GM15510 (cell line): ENCODE data around the gene METTL26.

ENCODE experiments used
- POLR2A ChIP-seq: IDR thresholded peaks from 3 replicates; pipeline ENCODE4 v1.6.1; 2011; ENCODE audit warnings: borderline replicate concordance; ENCODE audit not compliant: insufficient read length; ENCODE audit errors: extremely low read depth

Gene METTL26

DNA sequence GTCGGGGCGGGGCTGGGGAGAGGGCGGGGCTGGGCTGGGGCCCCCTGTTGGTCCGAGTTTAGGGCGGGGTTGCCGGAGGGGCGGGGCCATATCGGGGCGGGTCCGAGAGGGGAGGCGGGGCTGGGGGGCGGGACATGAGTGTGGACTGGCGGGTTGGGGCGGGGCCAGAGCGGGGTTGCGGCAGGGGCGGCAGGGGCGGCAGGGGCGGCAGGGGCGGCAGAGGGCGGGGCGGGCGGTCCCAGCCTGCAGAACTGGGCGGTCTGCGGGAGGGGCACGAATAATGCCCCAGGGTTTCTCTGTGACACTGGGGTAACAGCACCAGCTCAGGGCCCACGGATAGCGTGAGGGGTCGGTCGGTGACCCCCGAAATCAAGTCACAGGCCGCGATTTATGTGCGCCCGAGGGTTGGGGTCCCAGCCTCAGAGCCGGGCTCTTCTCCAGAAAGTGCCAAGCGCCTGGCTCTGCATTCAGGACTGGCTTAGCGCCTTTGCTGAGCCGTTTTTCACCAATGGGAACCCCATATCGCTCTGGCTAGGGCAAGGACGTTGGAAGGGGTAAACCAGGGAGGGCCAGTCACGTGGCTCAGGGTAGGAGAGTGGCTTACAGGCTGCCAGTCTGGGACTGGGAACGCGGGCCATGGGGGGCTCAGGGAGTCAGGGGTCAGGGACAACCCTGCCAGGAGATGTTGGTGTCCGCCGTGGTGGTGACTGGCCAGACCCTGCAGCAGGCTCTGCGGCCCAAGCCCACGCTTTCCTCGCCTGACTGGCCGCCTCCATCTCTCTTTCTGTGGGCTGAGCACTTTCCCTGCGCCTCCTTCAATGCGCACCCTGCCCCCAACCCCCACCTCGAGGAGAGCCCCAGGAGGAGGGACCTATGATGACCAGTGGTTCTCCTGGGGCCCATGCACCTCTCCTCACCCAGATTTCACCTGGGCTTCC lies 1.2 kb upstream of the METTL26 start:
- TF ChIP-seq POLR2A: no peak

DNA sequence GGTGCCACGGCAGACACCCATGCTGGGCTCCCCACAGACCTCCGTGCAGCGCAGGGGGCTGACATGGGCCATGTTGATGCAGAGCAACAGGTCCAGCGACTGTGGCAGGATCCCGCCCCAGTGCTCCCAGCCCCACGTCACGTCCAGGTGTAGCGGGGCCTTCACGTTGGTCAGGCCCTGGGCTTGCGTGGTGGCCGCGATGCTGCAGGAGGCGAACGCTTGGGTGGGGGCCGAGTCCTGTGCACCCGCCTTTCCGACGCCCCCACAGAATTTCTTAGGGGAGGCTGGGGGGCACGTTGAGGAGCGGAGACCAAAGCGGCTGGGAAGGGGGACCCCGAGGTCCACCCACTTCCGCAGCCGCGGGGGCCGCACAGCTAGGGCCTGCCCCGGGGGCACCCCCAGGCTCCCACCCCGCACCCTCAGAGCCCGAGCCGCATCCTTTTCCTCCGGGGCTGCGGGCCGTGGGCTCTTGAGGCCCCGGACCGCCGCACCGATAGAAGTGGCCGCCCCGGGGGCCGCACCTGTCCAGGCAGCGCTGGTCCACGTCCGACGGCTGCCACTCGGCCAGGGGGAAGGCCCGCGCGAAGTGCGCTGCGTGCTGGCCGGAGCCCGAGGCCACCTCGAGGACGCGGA lies 416 bp downstream of the METTL26 start:
- TF ChIP-seq POLR2A: no peak

- no peak for TF ChIP-seq POLR2A
Measured at GRCh38 chr16:634996-635395, 1.1 kb downstream of the METTL26 start.

DNA sequence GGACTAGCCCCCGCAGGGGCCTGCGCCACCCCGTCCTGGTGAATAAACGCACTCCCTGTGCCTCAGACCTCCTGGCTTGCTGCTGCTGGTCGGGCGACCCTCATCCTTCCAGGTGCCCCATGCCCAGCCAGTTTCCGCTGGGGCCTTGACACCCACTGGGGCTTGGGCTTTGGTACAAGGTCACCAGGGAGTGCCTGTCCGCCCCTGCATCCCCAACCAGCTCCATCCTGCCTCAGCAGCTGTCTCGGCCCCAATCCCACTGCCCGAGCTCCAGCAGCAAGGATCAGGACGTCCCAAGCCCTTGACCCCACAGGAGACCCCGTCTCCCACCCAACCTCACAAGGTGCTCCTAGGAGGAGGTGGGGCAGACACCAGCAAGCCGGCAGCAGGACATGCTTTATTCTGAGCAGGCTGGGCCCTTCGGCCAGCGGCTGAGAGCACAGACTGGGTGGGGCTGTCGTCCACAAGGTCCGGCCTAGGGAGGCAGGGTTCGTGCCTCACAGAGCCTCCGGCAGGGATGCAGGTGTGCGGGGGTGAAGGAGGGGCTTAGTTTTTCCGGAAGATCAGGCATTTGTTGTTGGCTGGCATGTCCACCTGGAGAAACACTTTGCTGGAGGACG lies 1.9 kb downstream of the METTL26 start:
- no peak for TF ChIP-seq POLR2A

- no peak for TF ChIP-seq POLR2A
Measured at GRCh38 chr16:633336-634050, 2.6 kb downstream of the METTL26 start.

DNA sequence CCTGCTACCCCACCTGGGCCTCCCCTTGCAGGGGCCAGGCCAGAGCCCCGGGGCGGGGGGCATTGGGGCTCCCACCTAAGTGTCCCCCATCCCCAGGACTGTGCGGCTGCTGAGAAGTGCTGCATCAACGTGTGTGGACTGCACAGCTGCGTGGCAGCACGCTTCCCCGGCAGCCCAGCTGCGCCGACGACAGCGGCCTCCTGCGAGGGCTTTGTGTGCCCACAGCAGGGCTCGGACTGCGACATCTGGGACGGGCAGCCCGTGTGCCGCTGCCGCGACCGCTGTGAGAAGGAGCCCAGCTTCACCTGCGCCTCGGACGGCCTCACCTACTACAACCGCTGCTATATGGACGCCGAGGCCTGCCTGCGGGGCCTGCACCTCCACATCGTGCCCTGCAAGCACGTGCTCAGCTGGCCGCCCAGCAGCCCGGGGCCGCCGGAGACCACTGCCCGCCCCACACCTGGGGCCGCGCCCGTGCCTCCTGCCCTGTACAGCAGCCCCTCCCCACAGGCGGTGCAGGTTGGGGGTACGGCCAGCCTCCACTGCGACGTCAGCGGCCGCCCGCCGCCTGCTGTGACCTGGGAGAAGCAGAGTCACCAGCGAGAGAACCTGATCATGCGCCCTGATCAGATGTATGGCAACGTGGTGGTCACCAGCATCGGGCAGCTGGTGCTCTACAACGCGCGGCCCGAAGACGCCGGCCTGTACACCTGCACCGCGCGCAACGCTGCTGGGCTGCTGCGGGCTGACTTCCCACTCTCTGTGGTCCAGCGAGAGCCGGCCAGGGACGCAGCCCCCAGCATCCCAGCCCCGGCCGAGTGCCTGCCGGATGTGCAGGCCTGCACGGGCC lies 3.4 kb downstream of the METTL26 start:
- no peak for TF ChIP-seq POLR2A

DNA sequence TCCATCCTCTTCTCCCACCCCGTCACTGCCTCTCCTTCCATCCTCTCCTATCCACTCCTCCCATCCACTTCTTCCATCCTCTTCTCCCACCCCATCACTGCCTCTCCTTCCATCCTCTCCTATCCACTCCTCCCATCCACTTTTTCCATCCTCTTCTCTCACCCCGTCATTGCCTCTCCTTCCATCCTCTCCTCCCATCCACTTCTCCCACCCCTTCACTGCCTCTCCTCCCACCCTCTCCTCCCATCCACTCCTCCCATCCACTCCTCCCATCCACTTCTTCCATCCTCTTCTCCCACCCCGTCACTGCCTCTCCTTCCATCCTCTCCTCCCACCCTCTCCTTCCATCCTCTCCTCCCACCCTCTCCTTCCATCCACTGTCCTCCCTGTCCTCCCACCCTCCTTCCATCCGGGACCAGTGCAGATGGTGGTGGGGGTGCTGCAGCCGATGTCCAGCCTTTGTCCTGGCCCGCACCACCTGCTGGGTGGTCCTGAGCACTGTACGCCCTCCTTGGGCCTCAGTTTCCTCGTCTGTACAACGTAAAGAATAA lies 4.2 kb downstream of the METTL26 start:
- TF ChIP-seq POLR2A: no peak

DNA sequence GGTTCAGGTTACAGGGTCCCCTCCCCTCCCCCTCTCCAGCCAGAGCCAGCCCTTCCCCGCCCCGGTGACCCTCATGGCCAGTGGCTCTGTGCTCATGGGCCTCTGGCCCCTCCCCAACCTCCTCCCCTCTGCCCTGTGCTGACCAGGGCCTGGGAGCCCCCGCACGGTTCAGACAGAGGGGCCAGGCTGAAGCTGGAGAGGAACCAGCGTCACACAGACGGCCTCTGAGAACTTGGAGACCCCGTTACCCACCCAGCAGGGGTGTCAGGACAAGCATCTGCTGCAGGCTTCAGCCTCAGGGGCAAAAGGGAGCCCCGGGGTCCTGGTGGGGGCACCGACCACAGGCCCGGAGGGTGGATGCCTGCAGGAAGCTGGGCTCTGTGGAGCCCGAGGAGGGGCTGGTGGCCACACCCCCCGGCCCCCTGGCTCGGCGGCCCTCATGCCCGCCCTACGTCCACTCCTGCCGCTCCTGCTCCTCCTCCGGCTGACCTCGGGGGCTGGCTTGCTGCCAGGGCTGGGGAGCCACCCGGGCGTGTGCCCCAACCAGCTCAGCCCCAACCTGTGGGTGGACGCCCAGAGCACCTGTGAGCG lies 5.2 kb downstream of the METTL26 start, which contains the start of gene WFIKKN1:
WFIKKN1 (plus strand) TSS at position 171 of the 591 bp plus-strand sequence; CDS start at position 440, 269 bp downstream.
- TF ChIP-seq POLR2A: no peak

- TF ChIP-seq POLR2A: no peak
Measured at GRCh38 chr16:630249-630814, 5.8 kb downstream of the METTL26 start.

DNA sequence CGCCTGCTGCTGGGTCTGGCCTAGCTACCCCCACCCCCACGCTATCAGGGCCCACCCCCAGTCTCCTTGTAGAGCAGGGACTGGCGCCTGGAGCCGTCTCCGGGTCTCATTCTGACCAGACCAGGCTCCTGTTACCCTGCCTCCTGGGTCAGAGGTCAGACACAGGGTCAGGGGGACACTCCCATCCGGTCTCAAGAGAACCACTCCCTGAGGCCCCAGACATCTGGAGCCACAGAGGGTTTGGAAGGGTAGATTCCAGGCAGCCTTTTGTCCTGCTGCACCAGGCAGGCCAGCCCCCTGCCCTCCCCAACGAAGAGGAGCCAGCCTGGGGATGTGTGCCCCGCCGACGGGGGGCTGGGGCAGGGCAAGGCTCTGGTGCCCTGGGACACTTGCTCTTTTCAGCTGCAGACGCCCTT lies 6.3 kb downstream of the METTL26 start:
- no peak for TF ChIP-seq POLR2A

DNA sequence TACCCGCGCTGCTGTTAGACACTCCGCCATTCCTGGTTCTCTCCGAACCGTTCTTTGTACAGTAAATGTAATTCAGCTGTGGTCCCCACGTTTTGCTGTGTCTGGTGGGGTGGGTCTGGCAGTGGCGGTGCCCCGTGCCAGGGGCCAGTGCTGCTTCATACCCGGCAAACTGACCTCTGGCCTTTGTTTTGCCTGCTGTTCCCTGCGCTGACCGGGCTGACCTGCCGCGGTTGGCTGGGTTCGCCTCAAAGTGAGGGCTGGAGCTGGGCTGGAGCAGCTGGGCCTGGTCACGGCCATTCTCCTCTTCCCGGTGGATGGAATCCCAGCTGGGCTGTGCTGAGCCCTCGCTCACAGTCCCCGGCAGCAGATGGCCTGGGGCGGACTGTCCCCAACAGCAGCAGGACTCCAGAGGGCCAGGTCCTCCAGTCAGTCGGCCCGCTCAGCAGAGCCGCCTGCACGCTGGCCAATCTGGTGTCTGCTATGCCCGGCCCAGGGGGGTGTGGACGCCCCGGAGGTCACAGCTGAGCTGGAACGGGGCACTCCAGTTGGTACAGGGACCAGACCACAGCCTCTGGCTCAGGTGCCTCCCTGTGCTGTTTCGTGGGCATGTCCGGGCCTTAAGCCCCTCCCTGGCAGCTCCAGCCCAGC lies 6.8 kb downstream of the METTL26 start:
- TF ChIP-seq POLR2A: no peak

- no peak for TF ChIP-seq POLR2A
Measured at GRCh38 chr16:628321-629061, 7.6 kb downstream of the METTL26 start.
